WI38 (cell line): Measurements from ENCODE around the gene RREB1.

Experiments used
- H3K4me3 ChIP-seq: 2 replicates; pipeline ENCODE4 v1.5.1; 2011; ENCODE audit warnings: low read depth, mild to moderate bottlenecking, control low read depth, low read length
- TF ChIP-seq, protein P1 (sequence below): IDR thresholded peaks from 2 replicates; pipeline ENCODE4 v1.5.1; 2012; ENCODE audit warnings: low read depth, mild to moderate bottlenecking, control low read depth, low read length

Gene RREB1

DNA sequence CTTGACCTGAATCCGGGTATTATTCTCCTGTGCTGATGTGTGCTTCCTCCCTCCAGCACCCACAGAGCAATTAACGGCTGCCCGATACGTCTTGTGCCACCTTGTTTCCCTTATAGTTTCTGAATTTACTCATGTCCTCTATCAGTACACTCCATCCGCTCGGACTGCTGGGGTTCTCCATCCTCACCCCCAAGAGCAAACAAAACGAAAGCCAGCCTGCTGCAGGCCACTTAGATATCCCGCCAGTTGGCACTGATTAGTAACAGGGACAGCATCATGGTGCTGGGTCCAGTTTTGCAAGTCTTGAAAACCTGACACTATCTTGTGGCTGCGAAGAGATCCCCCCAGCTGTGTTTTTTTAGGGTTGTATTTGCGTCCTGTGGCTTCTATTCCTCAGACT, 133.4 kb downstream of the RREB1 start:
- no peak overlapping the region for H3K4me3 ChIP-seq
- TF ChIP-seq, protein P1, sequence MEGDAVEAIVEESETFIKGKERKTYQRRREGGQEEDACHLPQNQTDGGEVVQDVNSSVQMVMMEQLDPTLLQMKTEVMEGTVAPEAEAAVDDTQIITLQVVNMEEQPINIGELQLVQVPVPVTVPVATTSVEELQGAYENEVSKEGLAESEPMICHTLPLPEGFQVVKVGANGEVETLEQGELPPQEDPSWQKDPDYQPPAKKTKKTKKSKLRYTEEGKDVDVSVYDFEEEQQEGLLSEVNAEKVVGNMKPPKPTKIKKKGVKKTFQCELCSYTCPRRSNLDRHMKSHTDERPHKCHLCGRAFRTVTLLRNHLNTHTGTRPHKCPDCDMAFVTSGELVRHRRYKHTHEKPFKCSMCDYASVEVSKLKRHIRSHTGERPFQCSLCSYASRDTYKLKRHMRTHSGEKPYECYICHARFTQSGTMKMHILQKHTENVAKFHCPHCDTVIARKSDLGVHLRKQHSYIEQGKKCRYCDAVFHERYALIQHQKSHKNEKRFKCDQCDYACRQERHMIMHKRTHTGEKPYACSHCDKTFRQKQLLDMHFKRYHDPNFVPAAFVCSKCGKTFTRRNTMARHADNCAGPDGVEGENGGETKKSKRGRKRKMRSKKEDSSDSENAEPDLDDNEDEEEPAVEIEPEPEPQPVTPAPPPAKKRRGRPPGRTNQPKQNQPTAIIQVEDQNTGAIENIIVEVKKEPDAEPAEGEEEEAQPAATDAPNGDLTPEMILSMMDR, result no peak

DNA sequence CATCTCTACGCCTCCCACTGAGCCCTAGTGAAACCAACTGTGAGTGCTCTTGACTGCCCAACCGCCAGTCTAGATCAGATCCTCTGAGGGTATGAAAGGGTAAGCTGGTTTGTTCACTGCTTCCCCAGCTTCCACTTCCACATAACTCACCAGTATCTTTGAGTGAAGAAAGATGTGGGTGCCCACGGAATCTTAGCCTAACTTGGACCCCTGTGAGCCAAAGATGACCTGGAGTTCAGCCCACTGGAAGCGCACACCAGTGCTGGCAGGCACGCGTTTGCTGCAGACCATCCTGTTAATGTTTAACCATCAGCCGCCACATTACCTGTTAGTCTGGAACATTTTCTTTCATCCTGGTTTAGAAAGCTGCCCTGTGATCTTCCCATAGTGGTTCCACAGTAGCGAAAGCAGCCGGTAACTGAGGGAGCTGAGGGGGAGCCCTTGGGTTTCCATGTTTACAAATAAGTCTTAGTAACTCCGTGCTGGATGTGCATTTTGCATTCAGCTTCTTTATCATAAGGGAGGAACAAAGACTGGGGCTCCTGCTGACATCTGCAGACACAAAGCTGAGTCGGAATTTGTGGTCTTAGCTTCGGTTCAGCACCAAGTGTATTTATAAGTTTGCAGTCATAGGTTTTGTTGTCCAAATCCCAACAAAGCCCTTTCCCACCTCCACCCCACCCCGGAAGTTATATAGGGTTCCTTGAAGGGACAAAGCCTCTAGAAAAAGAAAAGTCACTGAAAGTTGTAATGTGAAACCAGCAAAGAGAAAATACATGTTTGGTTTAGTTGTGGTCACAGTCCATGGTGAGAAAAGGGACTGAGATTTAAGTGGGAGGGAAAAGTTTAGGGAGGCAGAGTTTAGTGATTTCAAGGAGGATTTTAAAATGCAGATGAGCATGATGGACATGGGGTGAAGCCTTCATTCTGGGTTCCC, 134.2 kb downstream of the RREB1 start:
- TF ChIP-seq, protein P1, result no peak

DNA sequence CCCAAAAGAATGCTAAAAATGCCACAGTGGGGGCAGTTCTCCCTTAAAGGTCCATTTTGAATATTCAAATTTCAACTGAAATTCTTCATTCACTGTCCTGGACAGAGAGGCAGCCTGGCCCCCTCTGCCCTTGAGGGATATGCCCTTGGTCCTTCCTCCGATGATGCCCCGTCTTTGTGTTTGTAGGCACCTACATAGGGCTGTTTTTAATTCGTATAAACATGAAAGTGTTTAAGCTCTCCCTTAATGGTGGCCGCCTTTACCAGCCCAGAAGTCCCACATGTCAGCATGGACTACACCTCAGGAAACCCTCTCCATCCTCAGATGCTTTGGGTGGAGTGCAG, 135.0 kb downstream of the RREB1 start:
- TF ChIP-seq, protein P1, result no peak
- H3K4me3 ChIP-seq, result no peak overlapping the region

More for the DNA sequence above, 134.2 kb downstream of the RREB1 start:
- no peak overlapping the region for H3K4me3 ChIP-seq

DNA sequence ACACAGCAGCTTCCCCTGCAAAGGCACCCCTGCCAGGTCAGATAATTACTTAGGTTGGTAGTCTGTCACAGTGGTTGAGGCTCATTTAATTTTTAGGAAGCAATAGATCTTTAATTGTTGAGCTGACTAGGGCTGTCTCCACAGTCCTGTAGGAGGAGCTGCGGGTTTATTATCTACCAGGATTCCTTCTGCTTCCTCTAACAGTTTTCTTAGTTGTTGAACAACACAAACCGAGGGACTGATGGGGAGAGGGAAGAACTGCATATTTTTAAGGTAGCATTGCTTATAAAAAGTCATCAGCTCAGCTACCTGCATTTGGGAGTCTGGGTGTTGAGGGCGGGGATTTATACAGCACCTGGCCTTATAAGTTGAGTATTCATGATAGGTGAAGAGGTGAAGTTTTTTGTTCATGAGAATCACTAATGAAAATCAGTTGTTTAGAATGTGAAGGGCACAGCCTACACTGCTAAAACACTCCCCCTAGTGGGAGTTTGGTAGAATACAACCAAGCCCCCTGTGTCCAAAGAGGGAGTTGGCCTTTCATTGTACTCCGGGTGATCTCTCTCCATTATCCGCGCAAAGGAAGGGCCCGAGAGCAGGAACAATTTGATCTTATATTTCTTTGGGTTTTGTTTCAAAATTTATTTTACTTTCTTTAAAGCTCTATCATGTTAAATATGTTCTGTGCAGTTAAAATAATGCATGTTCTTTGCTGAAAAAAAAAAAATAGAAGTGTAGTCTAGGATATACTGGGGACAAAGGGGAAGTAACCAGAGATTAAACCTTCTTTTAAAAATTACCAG, 135.6 kb downstream of the RREB1 start:
- H3K4me3 ChIP-seq, result no peak overlapping the region
- TF ChIP-seq, protein P1, result peak; percentile 83

DNA sequence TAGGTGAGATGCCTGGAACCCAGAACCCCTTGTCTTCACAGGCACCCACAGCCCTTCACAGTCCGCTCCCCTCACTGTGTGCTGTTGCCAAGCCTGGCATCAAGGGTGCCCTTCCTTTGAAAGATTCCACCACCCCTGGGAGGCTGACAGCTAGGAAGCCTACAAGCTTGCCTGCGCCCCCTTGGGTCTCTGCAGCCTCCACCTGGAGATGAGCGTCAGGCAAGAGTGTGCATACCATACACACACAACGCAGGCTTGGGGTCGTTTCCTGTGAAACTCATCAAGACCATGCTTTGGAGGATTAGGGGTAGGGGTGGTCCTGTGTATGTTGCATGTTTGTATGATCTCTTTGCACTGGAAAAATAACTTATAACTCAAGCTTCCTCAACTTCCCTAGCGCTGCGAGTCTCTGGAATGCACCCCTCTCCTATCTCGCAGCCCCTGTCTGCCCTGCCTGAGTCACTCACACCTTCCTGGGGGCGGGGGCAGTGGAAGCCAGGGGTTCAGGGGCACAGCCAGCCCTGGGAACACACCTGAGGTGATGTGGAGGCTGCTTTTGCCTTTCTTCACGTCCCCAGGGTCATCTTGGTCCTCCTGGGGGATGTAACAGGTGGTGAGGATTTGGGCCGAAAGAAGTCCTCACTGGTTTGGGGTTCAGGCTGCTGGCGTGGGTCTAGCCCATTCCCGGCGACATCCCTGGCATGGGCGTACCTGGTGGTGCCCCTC, 138.1 kb downstream of the RREB1 start:
- TF ChIP-seq, protein P1, result no peak
- H3K4me3 ChIP-seq, result no peak overlapping the region

DNA sequence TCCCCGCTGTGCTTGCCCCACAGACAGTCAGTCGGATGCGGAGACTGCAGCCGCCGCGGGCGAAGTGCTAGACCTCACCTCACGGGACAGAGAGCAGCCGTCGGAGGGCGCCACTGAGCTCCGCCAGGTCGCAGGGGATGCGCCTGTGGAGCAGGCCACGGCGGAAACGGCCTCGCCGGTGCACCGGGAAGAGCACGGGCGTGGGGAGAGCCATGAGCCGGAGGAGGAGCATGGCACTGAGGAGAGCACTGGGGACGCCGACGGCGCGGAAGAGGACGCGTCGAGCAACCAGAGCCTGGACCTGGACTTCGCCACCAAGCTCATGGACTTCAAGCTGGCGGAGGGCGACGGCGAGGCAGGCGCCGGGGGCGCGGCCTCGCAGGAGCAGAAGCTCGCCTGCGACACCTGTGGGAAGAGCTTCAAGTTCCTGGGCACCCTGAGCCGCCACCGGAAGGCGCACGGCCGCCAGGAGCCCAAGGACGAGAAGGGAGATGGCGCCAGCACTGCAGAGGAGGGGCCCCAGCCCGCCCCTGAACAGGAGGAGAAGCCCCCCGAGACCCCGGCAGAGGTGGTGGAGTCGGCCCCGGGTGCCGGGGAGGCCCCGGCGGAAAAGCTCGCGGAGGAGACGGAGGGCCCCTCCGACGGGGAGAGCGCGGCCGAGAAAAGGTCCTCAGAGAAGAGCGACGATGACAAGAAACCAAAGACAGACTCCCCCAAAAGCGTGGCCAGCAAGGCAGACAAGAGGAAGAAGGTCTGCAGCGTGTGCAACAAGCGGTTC, 138.8 kb downstream of the RREB1 start:
- TF ChIP-seq, protein P1, result no peak
- H3K4me3 ChIP-seq, result no peak overlapping the region
